OCI-LY3 (cell line): ENCODE measurements around the gene PSKH1.

Source experiments
- CTCF ChIP-seq: fragments of 200-600, 300-600 bp; sonication (generic); IDR thresholded peaks from 2 replicates; pipeline ENCODE4 v1.5.1; 2014; ENCODE audit warnings: antibody characterized with exemption, low read length, low read depth
- EZH2phosphoT487 ChIP-seq: fragments of 200-600 bp; shearing (Covaris generic); IDR thresholded peaks from 2 replicates; pipeline ENCODE4 v1.6.1; 2018; ENCODE audit warnings: antibody characterized with exemption, mixed run types, low read depth

GRCh38 chr16:67914758-67915495 is 21.9 kb downstream of the PSKH1 start:
- no peak for TF ChIP-seq CTCF
- TF ChIP-seq EZH2phosphoT487: no peak
